Upper lobe of right lung (tissue), 1 donor: ENCODE measurements around the gene KANSL2. TPM values are rescaled to one million over a fixed set of nuclear protein-coding genes. Genes with fewer than 3 reads are reported as not detected.
"Not testable (repeated sequence)": the region's sequence is repeated elsewhere in the genome, so short reads cannot be mapped to it uniquely, and the experiment has no call there.

ENCODE experiments used
- ATAC-seq: fragments of 200-7000 bp; cut with Tn5 transposase; one replicate; pipeline ENCODE4 v1.9.1; 2020; ENCODE audit warnings: mild to moderate bottlenecking, moderate library complexity
- DNase-seq: peaks from one replicate; pipeline ENCODE4 v3.0.0-alpha.2; 2020
- H3K27ac ChIP-seq: fragments of 200-600 bp; one replicate; pipeline ENCODE4 v1.8.0; 2022
- H3K27me3 ChIP-seq: fragments of 200-600 bp; one replicate; pipeline ENCODE4 v1.8.0; 2022; ENCODE audit warnings: mild to moderate bottlenecking
- H3K36me3 ChIP-seq: fragments of 200-600 bp; one replicate; pipeline ENCODE4 v1.8.0; 2022
- H3K4me1 ChIP-seq: fragments of 200-600 bp; one replicate; pipeline ENCODE4 v1.8.0; 2022
- H3K4me3 ChIP-seq: fragments of 200-600 bp; one replicate; pipeline ENCODE4 v1.8.0; 2022; ENCODE audit warnings: mild to moderate bottlenecking
- H3K9me3 ChIP-seq: fragments of 200-600 bp; one replicate; pipeline ENCODE4 v1.8.0; 2022
- CTCF ChIP-seq: fragments of 200-600 bp; IDR thresholded peaks from one replicate; pipeline ENCODE4 v1.8.0; 2022; ENCODE audit warnings: antibody characterized with exemption
- intact Hi-C: fragments of 100-400 bp; cut with DNase I; formaldehyde crosslinking; loops from one replicate; pipeline ENCODE4 v1.11.0; 2022
- total RNA-seq: library from RNA; stranded (reverse); fragmentation: NEBNext Ultra II Directional; extraction: Animal tissue kit (Norgen Biotek cat#: 25700); gene quantifications from one replicate; pipeline ENCODE4 v1.2.1, GENCODE V29; 2021
- donor health status: DM: no; HTN: yes; CAD: no; lungs with severe emphysema.

The KANSL2 gene
- total RNA-seq, 1 donor from 2014 or later, result 24.7 TPM

GRCh38 chr12:48659863-48660262 is 22.2 kb downstream of the KANSL2 start:
- no peak for DNase-seq
- no peaks in the 10 kb centered on the region for H3K4me1 ChIP-seq
- H3K27me3 ChIP-seq, result no peaks in the 10 kb centered on the region
- intact Hi-C loops, result no loop called here
- H3K27ac ChIP-seq, result no peak overlapping the region
- ATAC-seq, result no peak
- H3K36me3 ChIP-seq, result peaks cover 97% of the 10 kb centered on the region
- no peak for TF ChIP-seq CTCF
- H3K4me3 ChIP-seq, result no peak overlapping the region
- no peaks in the 10 kb centered on the region for H3K9me3 ChIP-seq

- H3K36me3 ChIP-seq, result peaks cover 63% of the 10 kb centered on the region
- intact Hi-C loops, result no loop called here
- H3K4me1 ChIP-seq, result no peaks in the 10 kb centered on the region
- H3K9me3 ChIP-seq, result no peaks in the 10 kb centered on the region
- H3K27ac ChIP-seq, result no peak overlapping the region
- DNase-seq (no peak), ATAC-seq (no peak)
- TF ChIP-seq CTCF, result no peak
- H3K27me3 ChIP-seq, result no peaks in the 10 kb centered on the region
- no peak overlapping the region for H3K4me3 ChIP-seq
Observed at GRCh38 chr12:48651681-48652080, 30.4 kb downstream of the KANSL2 start.

GRCh38 chr12:48645354-48645753 is 36.7 kb downstream of the KANSL2 start:
- ATAC-seq, DNase-seq, intact Hi-C loops, H3K27me3 ChIP-seq, H3K27ac ChIP-seq, H3K4me1 ChIP-seq, H3K9me3 ChIP-seq, H3K4me3 ChIP-seq: not testable (repeated sequence)
- peaks cover 14% of the 10 kb centered on the region for H3K36me3 ChIP-seq

- no peaks in the 10 kb centered on the region for H3K9me3 ChIP-seq
- H3K27ac ChIP-seq, result no peak overlapping the region
- no peaks in the 10 kb centered on the region for H3K27me3 ChIP-seq
- intact Hi-C loops, result no loop called here
- no peaks in the 10 kb centered on the region for H3K4me1 ChIP-seq
- TF ChIP-seq CTCF, result no peak
- peaks cover 4% of the 10 kb centered on the region for H3K36me3 ChIP-seq
- H3K4me3 ChIP-seq, result no peak overlapping the region
- ATAC-seq (no peak), DNase-seq (no peak)
Observed at GRCh38 chr12:48643011-48643410, 39.0 kb downstream of the KANSL2 start.

- H3K36me3 ChIP-seq, H3K4me3 ChIP-seq, H3K27me3 ChIP-seq, ATAC-seq, DNase-seq, intact Hi-C loops, H3K9me3 ChIP-seq, H3K4me1 ChIP-seq, H3K27ac ChIP-seq: not testable (repeated sequence)
Observed at GRCh38 chr12:48641752-48642555, 40.1 kb downstream of the KANSL2 start.

- Histone ChIP-seq H3K4me3 (no peak overlapping the region), H3K27ac (no peak overlapping the region), H3K27me3 (no peaks in the 10 kb centered on the region), H3K4me1 (no peaks in the 10 kb centered on the region), H3K36me3 (peaks cover 4% of the 10 kb centered on the region), H3K9me3 (no peaks in the 10 kb centered on the region)
- ATAC-seq (peak; percentile 15), DNase-seq (no peak)
- intact Hi-C loops, result no loop called here
- no peak for TF ChIP-seq CTCF
Observed at GRCh38 chr12:48640854-48641253, 41.2 kb downstream of the KANSL2 start.
